Mesothelial cell of epicardium (in vitro differentiated cells): ENCODE measurements around the gene PSAPL1. TPM values are rescaled to one million over a fixed set of nuclear protein-coding genes. Genes with fewer than 3 reads are reported as not detected.

ENCODE experiments used
- DNase-seq, 2 experiments: peaks; one replicate each; pipeline ENCODE4 v3.0.0; 2021; ENCODE audit warnings: low spot score in 2 of 2; ENCODE audit not compliant: unreplicated experiment in 2 of 2
- H3K27ac Mint-ChIP-seq: 2 replicates; pipeline ENCODE4 v1.8.0; 2021; ENCODE audit warnings: mixed read lengths
- H3K27me3 Mint-ChIP-seq: 2 replicates; pipeline ENCODE4 v1.8.0; 2021; ENCODE audit warnings: low read depth, mixed read lengths
- H3K36me3 Mint-ChIP-seq: 2 replicates; pipeline ENCODE4 v1.8.0; 2021; ENCODE audit warnings: mixed read lengths
- H3K4me1 Mint-ChIP-seq: 2 replicates; pipeline ENCODE4 v1.8.0; 2021; ENCODE audit warnings: mixed read lengths
- H3K4me3 Mint-ChIP-seq: 2 replicates; pipeline ENCODE4 v1.8.0; 2021; ENCODE audit warnings: mild to moderate bottlenecking, moderate library complexity, mixed read lengths
- H3K9me3 Mint-ChIP-seq: 2 replicates; pipeline ENCODE4 v1.8.0; 2021; ENCODE audit warnings: mixed read lengths
- total RNA-seq: library from RNA; stranded (reverse); gene quantifications from 3 replicates; pipeline ENCODE4 v1.2.1, GENCODE V29; 2021
- TF ChIP-seq, protein P1 (sequence below): fragments of 200-600 bp; sonication (generic); IDR thresholded peaks from one replicate; pipeline ENCODE4 v1.5.0; 2021; ENCODE audit warnings: antibody characterized with exemption; ENCODE audit not compliant: unreplicated experiment

The PSAPL1 gene
- total RNA-seq, 1 donor from 2014 or later, result not detected

DNA sequence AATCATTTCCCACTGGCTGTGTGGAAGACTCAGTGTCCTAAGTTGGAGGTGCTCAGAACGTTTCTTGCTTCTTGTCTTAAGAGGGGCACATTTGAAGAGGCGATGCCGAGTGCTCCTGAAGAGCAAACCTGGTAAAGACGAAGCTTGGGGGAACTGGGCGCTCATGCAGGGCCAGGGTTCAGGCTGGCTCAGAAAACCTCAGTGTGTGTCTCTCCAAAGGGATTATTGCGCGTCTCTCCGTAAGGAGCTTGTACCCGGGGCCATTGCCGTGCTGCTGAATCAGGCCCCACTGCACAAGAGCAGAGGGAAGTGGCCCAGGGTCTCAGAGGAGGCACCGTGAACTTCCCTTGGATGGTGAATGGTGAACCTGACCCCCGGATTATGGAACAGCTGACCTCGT, 44.4 kb downstream of the PSAPL1 start:
- DNase-seq, result no peak
- Mint-ChIP-seq H3K27ac (no peak overlapping the region), H3K36me3 (no peaks in the 10 kb centered on the region), H3K9me3 (no peaks in the 10 kb centered on the region), H3K27me3 (peaks cover 9% of the 10 kb centered on the region), H3K4me1 (peaks cover 10% of the 10 kb centered on the region), H3K4me3 (no peak overlapping the region)
- TF ChIP-seq, protein P1, sequence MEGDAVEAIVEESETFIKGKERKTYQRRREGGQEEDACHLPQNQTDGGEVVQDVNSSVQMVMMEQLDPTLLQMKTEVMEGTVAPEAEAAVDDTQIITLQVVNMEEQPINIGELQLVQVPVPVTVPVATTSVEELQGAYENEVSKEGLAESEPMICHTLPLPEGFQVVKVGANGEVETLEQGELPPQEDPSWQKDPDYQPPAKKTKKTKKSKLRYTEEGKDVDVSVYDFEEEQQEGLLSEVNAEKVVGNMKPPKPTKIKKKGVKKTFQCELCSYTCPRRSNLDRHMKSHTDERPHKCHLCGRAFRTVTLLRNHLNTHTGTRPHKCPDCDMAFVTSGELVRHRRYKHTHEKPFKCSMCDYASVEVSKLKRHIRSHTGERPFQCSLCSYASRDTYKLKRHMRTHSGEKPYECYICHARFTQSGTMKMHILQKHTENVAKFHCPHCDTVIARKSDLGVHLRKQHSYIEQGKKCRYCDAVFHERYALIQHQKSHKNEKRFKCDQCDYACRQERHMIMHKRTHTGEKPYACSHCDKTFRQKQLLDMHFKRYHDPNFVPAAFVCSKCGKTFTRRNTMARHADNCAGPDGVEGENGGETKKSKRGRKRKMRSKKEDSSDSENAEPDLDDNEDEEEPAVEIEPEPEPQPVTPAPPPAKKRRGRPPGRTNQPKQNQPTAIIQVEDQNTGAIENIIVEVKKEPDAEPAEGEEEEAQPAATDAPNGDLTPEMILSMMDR, result no peak

DNA sequence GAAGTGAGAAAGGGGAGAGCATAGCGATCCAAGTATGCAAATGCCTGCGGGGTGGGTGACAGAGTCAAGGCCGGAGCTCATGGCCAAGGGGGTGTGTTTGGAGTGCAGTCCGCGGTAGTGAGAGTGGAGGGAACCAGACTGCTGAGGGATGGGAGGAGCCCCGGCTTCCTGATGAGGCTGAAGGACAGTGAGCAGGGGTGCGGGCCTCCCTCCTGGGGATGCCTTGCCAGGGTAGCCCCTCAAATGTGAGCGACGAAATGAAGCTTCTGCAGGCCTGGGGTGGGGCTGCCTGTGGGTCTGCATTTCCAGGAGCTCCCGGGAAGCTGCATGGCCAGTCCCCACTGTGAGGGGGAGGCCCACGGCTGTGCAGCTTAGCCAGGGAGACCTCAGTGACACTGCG, 45.0 kb downstream of the PSAPL1 start:
- H3K27ac Mint-ChIP-seq, result no peak overlapping the region
- H3K27me3 Mint-ChIP-seq, result peaks cover 9% of the 10 kb centered on the region

DNA sequence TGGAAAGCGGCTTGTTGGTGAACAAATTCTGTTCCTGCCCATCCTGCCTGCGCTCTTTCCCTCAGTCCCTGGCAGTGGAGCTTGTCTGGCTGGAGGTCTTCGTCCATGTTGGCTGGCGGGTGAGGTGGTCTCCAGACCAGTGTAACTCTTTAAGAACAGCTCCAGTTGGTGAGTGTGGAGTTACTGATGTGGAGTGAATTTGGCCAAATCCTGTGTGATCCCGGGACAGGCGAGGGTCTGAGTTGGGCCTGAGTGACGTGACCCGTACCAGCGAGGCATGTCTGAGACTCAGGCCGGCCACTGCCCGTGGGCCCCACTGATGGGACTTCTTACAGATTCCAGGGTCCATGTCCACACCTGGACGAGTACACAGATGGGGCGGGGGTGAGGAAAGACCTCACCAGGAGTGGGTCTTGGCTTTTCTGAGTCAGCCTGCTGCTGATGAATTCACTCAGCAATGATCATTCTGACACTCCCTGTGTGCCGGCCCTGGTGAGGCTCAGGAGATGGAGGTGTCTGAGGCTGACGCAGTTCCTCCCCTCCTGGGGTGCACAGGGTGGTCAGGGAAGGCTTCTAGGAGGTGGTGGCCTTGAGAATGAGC, 45.5 kb downstream of the PSAPL1 start:
- Mint-ChIP-seq H3K27ac (no peak overlapping the region), H3K4me3 (no peak overlapping the region), H3K9me3 (no peaks in the 10 kb centered on the region), H3K27me3 (peaks cover 6% of the 10 kb centered on the region), H3K36me3 (no peaks in the 10 kb centered on the region), H3K4me1 (peaks cover 10% of the 10 kb centered on the region)
- TF ChIP-seq, protein P1, result no peak
- peak in 1 of 2 experiments; percentile 32 for DNase-seq

More for the DNA sequence above, 45.0 kb downstream of the PSAPL1 start:
- Mint-ChIP-seq H3K4me3 (no peak overlapping the region), H3K36me3 (no peaks in the 10 kb centered on the region), H3K4me1 (peaks cover 10% of the 10 kb centered on the region), H3K9me3 (no peaks in the 10 kb centered on the region)
- DNase-seq, result no peak
- TF ChIP-seq, protein P1, result no peak

DNA sequence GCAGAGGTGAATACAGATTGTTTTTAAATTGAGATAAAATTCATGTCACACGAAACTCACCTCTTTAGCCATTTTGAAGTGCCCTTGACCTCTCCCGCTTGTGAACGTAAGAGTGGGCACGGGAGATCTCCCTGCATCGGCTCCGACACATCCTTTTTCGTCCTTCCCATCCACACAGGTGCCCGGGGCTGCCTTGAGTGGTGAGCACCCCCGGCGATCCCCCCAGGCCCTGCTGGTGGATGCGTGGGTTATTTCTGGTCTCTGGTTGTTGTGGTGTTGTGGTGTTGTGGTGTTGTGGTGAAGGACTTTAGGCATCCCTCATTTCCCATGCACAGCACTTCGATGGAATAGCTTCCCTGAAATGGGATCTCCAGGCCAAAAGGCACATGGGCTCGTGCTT, 46.1 kb downstream of the PSAPL1 start:
- no peak overlapping the region for H3K27ac Mint-ChIP-seq
- H3K36me3 Mint-ChIP-seq, result no peaks in the 10 kb centered on the region
- H3K4me1 Mint-ChIP-seq, result peaks cover 10% of the 10 kb centered on the region
- no peaks in the 10 kb centered on the region for H3K9me3 Mint-ChIP-seq
- TF ChIP-seq, protein P1, result no peak
- H3K27me3 Mint-ChIP-seq, result peaks cover 6% of the 10 kb centered on the region
- no peak overlapping the region for H3K4me3 Mint-ChIP-seq
- DNase-seq, result peak in 1 of 2 experiments; percentile 22

DNA sequence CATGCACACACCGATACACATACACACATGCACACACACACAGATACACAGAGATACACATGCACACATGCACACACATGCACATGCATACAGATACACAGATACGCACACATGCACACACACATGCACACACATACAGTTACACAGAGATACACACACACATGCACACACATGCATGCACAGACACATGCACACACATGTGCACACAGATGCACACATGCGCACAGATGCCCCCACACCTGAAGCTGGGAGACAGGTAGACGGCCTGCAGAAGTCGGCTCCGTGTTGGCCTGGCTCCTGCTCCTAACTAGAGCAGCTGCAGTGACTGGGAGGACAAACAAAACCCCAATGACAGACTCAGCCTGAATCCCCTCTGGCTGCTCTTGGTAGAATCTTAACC, 46.8 kb downstream of the PSAPL1 start:
- Mint-ChIP-seq H3K4me1 (peaks cover 3% of the 10 kb centered on the region), H3K36me3 (no peaks in the 10 kb centered on the region), H3K4me3 (no peak overlapping the region), H3K9me3 (no peaks in the 10 kb centered on the region), H3K27ac (no peak overlapping the region), H3K27me3 (peaks cover 3% of the 10 kb centered on the region)
- no peak for DNase-seq
- TF ChIP-seq, protein P1, result no peak
